IPS DF 19.7 (cell line): ENCODE data around the gene SH3BP4.

Source experiments
- DNase-seq: peaks from one replicate; pipeline ENCODE4 v3.0.0-alpha.2; 2013; ENCODE audit warnings: low read depth, low spot score

SH3BP4 gene

GRCh38 chr2:234998404-234999211 is 46.8 kb downstream of the SH3BP4 start:
- no peak for DNase-seq

- no peak for DNase-seq
Measured at GRCh38 chr2:234999740-235000425, 48.1 kb downstream of the SH3BP4 start.

GRCh38 chr2:235000426-235001236 is 48.8 kb downstream of the SH3BP4 start:
- DNase-seq: no peak

- DNase-seq: no peak
Measured at GRCh38 chr2:235001237-235002133, 49.7 kb downstream of the SH3BP4 start.

- DNase-seq: no peak
Measured at GRCh38 chr2:235002198-235003095, 50.6 kb downstream of the SH3BP4 start.

- no peak for DNase-seq
Measured at GRCh38 chr2:235003096-235003775, 51.4 kb downstream of the SH3BP4 start.

GRCh38 chr2:235004329-235004903 is 52.6 kb downstream of the SH3BP4 start:
- no peak for DNase-seq

- DNase-seq: no peak
Measured at GRCh38 chr2:235005023-235005422, 53.2 kb downstream of the SH3BP4 start.

GRCh38 chr2:235005603-235006259 is 53.9 kb downstream of the SH3BP4 start:
- no peak for DNase-seq

GRCh38 chr2:235006461-235006860 is 54.6 kb downstream of the SH3BP4 start:
- DNase-seq: no peak

- no peak for DNase-seq
Measured at GRCh38 chr2:235006986-235007385, 55.2 kb downstream of the SH3BP4 start.

- no peak for DNase-seq
Measured at GRCh38 chr2:235007664-235008457, 56.0 kb downstream of the SH3BP4 start.

- no peak for DNase-seq
Measured at GRCh38 chr2:235008584-235009044, 56.8 kb downstream of the SH3BP4 start.

- DNase-seq: no peak
Measured at GRCh38 chr2:235009081-235009480, 57.3 kb downstream of the SH3BP4 start.

- no peak for DNase-seq
Measured at GRCh38 chr2:235010117-235010714, 58.4 kb downstream of the SH3BP4 start.

GRCh38 chr2:235011607-235011928 is 59.8 kb downstream of the SH3BP4 start:
- DNase-seq: no peak

- DNase-seq: no peak
Measured at GRCh38 chr2:235011929-235012631, 60.3 kb downstream of the SH3BP4 start.
